GM23338 (cell line): ENCODE measurements around the gene NPSR1.
"Not testable (repeated sequence)": the region's sequence is repeated elsewhere in the genome, so short reads cannot be mapped to it uniquely, and the experiment has no call there.

Experiments used
- CTCF ChIP-seq, 2 experiments: fragments of 200-600 bp in 1 of 2; sonication (generic) in 1 of 2; conservative IDR thresholded peaks; 2 replicates each; pipeline versions ENCODE4 v1.5.1 to v1.6.1; 2016 to 2017; ENCODE audit warnings: antibody characterized with exemption in 2 of 2, low read depth in 2 of 2, mild to moderate bottlenecking in 2 of 2, moderate library complexity in 1 of 2
- JUNB ChIP-seq: IDR thresholded peaks from one replicate; pipeline ENCODE4 v1.6.1; 2016; ENCODE audit warnings: antibody characterized with exemption; ENCODE audit not compliant: unreplicated experiment
- POLR2AphosphoS5 ChIP-seq: IDR thresholded peaks from 2 replicates; pipeline ENCODE4 v1.6.1; 2016; ENCODE audit warnings: antibody characterized with exemption, low read depth

GRCh38 chr7:34814203-34814842, 156.3 kb downstream of the NPSR1 start:
- not testable (repeated sequence) for TF ChIP-seq POLR2AphosphoS5; CTCF (conservative IDR thresholded peaks at IDR 0.05; ENCODE audit: low read depth in 2 of 2); JUNB
